Endodermal cell (in vitro differentiated cells): ENCODE measurements around the gene RBM25. TPM values are rescaled to one million over a fixed set of nuclear protein-coding genes. Genes with fewer than 3 reads are reported as not detected.
A peak's percentile ranks its signal among the peaks of the same experiment; 100 is the strongest.

Experiments
- DNase-seq: peaks from one replicate; pipeline ENCODE4 v3.0.0-alpha.2; 2017
- H3K27ac ChIP-seq: 2 replicates; pipeline ENCODE4 v1.5.1; 2013; ENCODE audit warnings: mild to moderate bottlenecking, low read depth, low read length, moderate library complexity
- H3K27me3 ChIP-seq: 2 replicates; pipeline ENCODE4 v1.6.1; 2013; ENCODE audit warnings: mild to moderate bottlenecking, low read length, moderate library complexity; ENCODE audit not compliant: insufficient read depth, control insufficient read depth, poor library complexity, severe bottlenecking
- H3K36me3 ChIP-seq: 2 replicates; pipeline ENCODE4 v1.7.0; 2013; ENCODE audit warnings: mild to moderate bottlenecking, low read length, moderate library complexity; ENCODE audit not compliant: control insufficient read depth, insufficient read depth
- H3K4me1 ChIP-seq: one replicate; pipeline ENCODE4 v1.7.0; 2013; ENCODE audit warnings: low read length; ENCODE audit not compliant: control insufficient read depth, insufficient read depth
- H3K4me3 ChIP-seq: 2 replicates; pipeline ENCODE4 v1.5.1; 2013; ENCODE audit warnings: mild to moderate bottlenecking, low read length, moderate library complexity
- H3K9ac ChIP-seq: 2 replicates; pipeline ENCODE4 v1.6.1; 2013; ENCODE audit warnings: mild to moderate bottlenecking, low read length, moderate library complexity; ENCODE audit not compliant: poor library complexity, severe bottlenecking; ENCODE audit errors: extremely low read depth
- H3K9me3 ChIP-seq: 2 replicates; pipeline ENCODE4 v1.6.1; 2013; ENCODE audit warnings: mild to moderate bottlenecking, low read length, moderate library complexity; ENCODE audit not compliant: control insufficient read depth
- H3K27ac Mint-ChIP-seq: 2 replicates; pipeline ENCODE4 v1.8.0; 2020; ENCODE audit warnings: mixed read lengths
- H3K27me3 Mint-ChIP-seq: 2 replicates; pipeline ENCODE4 v1.8.0; 2021; ENCODE audit warnings: mild to moderate bottlenecking, mixed read lengths; ENCODE audit not compliant: insufficient read depth
- H3K36me3 Mint-ChIP-seq: 2 replicates; pipeline ENCODE4 v1.8.0; 2020; ENCODE audit warnings: low read depth, mixed read lengths
- H3K4me1 Mint-ChIP-seq: 2 replicates; pipeline ENCODE4 v1.8.0; 2020; ENCODE audit warnings: mixed read lengths
- H3K4me3 Mint-ChIP-seq: 2 replicates; pipeline ENCODE4 v1.8.0; 2020; ENCODE audit warnings: mild to moderate bottlenecking, moderate library complexity, mixed read lengths
- H3K9me3 Mint-ChIP-seq: 2 replicates; pipeline ENCODE4 v1.8.0; 2020; ENCODE audit warnings: mild to moderate bottlenecking, mixed read lengths
- WGBS, 2 experiments: methylation state at CpG; one replicate each; pipeline versions ENCODE4 v1.1.5 to v1.1.7; 2013; ENCODE audit warnings: missing lambda C conversion rate in 2 of 2, mixed read lengths in 1 of 2; ENCODE audit not compliant: insufficient coverage in 1 of 2, insufficient read length in 1 of 2; 5-methylcytosine and 5-hydroxymethylcytosine counted together
- total RNA-seq, 2 donors: library from RNA; stranded (reverse); fragmentation: NEBNext Ultra II Directional in 1 of 2; extraction: Animal tissue kit (Norgen Biotek cat#: 25700) in 1 of 2; gene quantifications; 2 replicates in 1 of 2; 3 replicates in 1 of 2; pipeline ENCODE4 v1.2.1, GENCODE V29; 2021
- TF ChIP-seq, protein P1 (sequence below): fragments of 200-600 bp; sonication (generic); conservative IDR thresholded peaks from 2 replicates; pipeline ENCODE4 v1.5.0; 2021; ENCODE audit warnings: antibody characterized with exemption, mild to moderate bottlenecking

The RBM25 gene
- total RNA-seq, 2 donors from 2014 or later: 132 to 164 TPM

- peaks cover 27% of the 10 kb centered on the region for H3K4me1 Mint-ChIP-seq
- H3K9me3 ChIP-seq: no peaks in the 10 kb centered on the region
- H3K27ac Mint-ChIP-seq: no peak overlapping the region
- TF ChIP-seq, protein P1, sequence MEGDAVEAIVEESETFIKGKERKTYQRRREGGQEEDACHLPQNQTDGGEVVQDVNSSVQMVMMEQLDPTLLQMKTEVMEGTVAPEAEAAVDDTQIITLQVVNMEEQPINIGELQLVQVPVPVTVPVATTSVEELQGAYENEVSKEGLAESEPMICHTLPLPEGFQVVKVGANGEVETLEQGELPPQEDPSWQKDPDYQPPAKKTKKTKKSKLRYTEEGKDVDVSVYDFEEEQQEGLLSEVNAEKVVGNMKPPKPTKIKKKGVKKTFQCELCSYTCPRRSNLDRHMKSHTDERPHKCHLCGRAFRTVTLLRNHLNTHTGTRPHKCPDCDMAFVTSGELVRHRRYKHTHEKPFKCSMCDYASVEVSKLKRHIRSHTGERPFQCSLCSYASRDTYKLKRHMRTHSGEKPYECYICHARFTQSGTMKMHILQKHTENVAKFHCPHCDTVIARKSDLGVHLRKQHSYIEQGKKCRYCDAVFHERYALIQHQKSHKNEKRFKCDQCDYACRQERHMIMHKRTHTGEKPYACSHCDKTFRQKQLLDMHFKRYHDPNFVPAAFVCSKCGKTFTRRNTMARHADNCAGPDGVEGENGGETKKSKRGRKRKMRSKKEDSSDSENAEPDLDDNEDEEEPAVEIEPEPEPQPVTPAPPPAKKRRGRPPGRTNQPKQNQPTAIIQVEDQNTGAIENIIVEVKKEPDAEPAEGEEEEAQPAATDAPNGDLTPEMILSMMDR: no peak
- DNase-seq: peak; percentile 45
- peak overlapping the region; percentile 18 for H3K27ac ChIP-seq
- H3K4me3 Mint-ChIP-seq: no peak overlapping the region
- peaks cover 20% of the 10 kb centered on the region for H3K4me1 ChIP-seq
- no peaks in the 10 kb centered on the region for H3K27me3 ChIP-seq
- no peaks in the 10 kb centered on the region for H3K27me3 Mint-ChIP-seq
- H3K36me3 Mint-ChIP-seq: peaks cover 44% of the 10 kb centered on the region
- H3K4me3 ChIP-seq: no peak overlapping the region
- 90% methylated on average over 11 of the region's 11 CpGs for WGBS, 2 experiments
- H3K36me3 ChIP-seq: peaks cover 67% of the 10 kb centered on the region
- no peak overlapping the region for H3K9ac ChIP-seq
- H3K9me3 Mint-ChIP-seq: no peaks in the 10 kb centered on the region
Measured at GRCh38 chr14:73170686-73171085, 112.4 kb downstream of the RBM25 start.

GRCh38 chr14:73172500-73172899 lies 114.2 kb downstream of the RBM25 start:
- Histone ChIP-seq H3K36me3 (peaks cover 74% of the 10 kb centered on the region), H3K27me3 (no peaks in the 10 kb centered on the region), H3K9ac (no peak overlapping the region), H3K4me1 (peaks cover 15% of the 10 kb centered on the region), H3K27ac (no peak overlapping the region), H3K9me3 (no peaks in the 10 kb centered on the region), H3K4me3 (no peak overlapping the region)
- Mint-ChIP-seq H3K4me3 (no peak overlapping the region), H3K27ac (no peak overlapping the region), H3K4me1 (peaks cover 25% of the 10 kb centered on the region), H3K27me3 (no peaks in the 10 kb centered on the region), H3K9me3 (no peaks in the 10 kb centered on the region), H3K36me3 (peaks cover 59% of the 10 kb centered on the region)
- 96 to 100% methylated on average over 1 to 3 of the region's 3 CpGs for WGBS, 2 experiments
- TF ChIP-seq, protein P1: no peak
- no peak for DNase-seq

DNA sequence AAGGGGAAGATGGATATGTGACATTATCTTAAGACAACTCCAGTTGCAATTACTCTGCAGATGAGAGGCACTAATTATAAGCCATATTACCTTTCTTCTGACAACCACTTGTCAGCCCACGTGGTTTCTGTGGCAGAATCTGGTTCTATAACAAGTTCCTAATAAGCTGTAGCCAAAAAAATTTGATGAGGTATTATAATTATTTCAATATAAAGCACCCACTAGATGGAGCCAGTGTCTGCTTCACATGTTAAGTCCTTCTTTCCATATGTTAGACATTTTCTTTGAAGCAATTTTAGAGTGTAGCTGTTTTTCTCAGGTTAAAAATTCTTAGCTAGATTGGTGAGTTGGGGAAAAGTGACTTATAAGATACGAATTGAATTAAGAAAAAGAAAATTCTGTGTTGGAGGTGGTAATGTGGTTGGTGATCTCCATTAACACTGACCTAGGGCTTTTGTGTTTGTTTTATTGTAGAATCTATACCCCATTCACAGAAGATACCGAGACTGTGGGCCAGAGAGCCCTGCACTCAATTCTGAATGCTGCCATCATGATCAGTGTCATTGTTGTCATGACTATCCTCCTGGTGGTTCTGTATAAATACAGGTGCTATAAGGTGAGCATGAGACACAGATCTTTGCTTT lies 114.9 kb downstream of the RBM25 start:
- no peak overlapping the region for H3K27ac Mint-ChIP-seq
- peaks cover 24% of the 10 kb centered on the region for H3K4me1 Mint-ChIP-seq
- TF ChIP-seq, protein P1: peak; percentile 69
- Histone ChIP-seq H3K9ac (no peak overlapping the region), H3K9me3 (no peaks in the 10 kb centered on the region), H3K27me3 (no peaks in the 10 kb centered on the region), H3K4me1 (peaks cover 14% of the 10 kb centered on the region), H3K27ac (no peak overlapping the region), H3K4me3 (no peak overlapping the region), H3K36me3 (peaks cover 80% of the 10 kb centered on the region)
- H3K4me3 Mint-ChIP-seq: no peak overlapping the region
- H3K27me3 Mint-ChIP-seq: no peaks in the 10 kb centered on the region
- H3K36me3 Mint-ChIP-seq: peaks cover 62% of the 10 kb centered on the region
- H3K9me3 Mint-ChIP-seq: no peaks in the 10 kb centered on the region
- DNase-seq: no peak
- WGBS, 2 experiments: 67 to 74% methylated on average over 1 to 3 of the region's 3 CpGs

Other genes with a start within 250 kb of the RBM25 start
- not detected for gene DPF3, start 164.4 kb upstream of the RBM25 start, total RNA-seq
- 10 to 100 TPM; 16.4 to 17.7 TPM for gene DCAF4, start 132.1 kb upstream of the RBM25 start, total RNA-seq
- 10 to 100 TPM; 11.6 to 16.6 TPM for gene ZFYVE1, start 31.4 kb upstream of the RBM25 start, total RNA-seq
- gene PSEN1, start 78.0 kb downstream of the RBM25 start, total RNA-seq: 10 to 100 TPM; 45.7 to 49.9 TPM
- gene PAPLN, start 179.0 kb downstream of the RBM25 start, total RNA-seq: 10 to 100 TPM; 18.4 to 20.1 TPM